Testis (tissue), 2 donors: Measurements from ENCODE around the gene GALM.

Source experiments
- CTCF ChIP-seq, 3 experiments: fragments of 450-650 bp in 2 of 3; fragments of 200-600 bp in 1 of 3; sonication (generic) in 1 of 3; IDR thresholded peaks; one replicate each; pipeline ENCODE4 v1.5.1; 2016 to 2019; ENCODE audit warnings: antibody characterized with exemption in 3 of 3, mild to moderate bottlenecking in 2 of 3, moderate library complexity in 1 of 3
- POLR2A ChIP-seq: fragments of 450-650 bp; IDR thresholded peaks from one replicate; pipeline ENCODE4 v1.6.1; 2017; ENCODE audit warnings: antibody characterized with exemption, mild to moderate bottlenecking, moderate library complexity

DNA sequence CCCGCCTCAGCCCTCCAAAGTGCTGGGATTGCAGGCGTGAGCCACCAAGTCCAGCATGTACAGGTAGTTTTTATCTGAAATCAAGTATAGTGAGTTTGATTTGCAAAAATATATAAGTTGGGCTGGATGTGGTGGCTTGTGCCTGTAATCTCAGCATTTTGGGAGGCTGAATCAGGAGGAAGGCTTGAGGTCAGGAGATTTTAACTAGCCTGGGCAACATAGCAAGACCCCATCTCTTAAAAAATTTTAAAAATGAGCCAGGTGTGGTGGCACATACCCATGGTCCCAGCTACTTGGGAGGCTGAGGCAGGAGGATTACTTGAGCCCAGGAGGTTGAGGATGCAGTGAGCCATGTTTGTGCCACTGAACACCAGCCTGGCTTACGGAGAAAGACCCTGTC is 5.6 kb upstream of the GALM start:
- TF ChIP-seq CTCF (IDR thresholded peaks at IDR 0.05) (no peak), POLR2A (no peak)
